HepG2 (cell line): ENCODE results near the gene SNX24. TPM values are rescaled to one million over a fixed set of nuclear protein-coding genes. Genes with fewer than 3 reads are reported as not detected.
A peak's percentile ranks its signal among the peaks of the same experiment; 100 is the strongest.

Source experiments
- AGO2 ChIP-seq: fragments of 200-400 bp; formaldehyde crosslinking; optimal IDR thresholded peaks from 2 replicates; pipeline ENCODE3; 2017; ENCODE audit warnings: mild to moderate bottlenecking, low read depth, low read length, moderate library complexity
- CHD4 ChIP-seq: fragments of 200-600 bp; sonication (generic); IDR thresholded peaks from 2 replicates; pipeline ENCODE4 v1.7.0; 2017; ENCODE audit warnings: mild to moderate bottlenecking, low read length, borderline replicate concordance
- DNMT3B ChIP-seq: conservative IDR thresholded peaks from 2 replicates; pipeline ENCODE4 v1.6.1; 2016; ENCODE audit warnings: missing biosample characterization, control low read depth
- EEA1 ChIP-seq: sonication (generic); formaldehyde crosslinking; IDR thresholded peaks from 2 replicates; pipeline ENCODE4 v1.5.1; 2020; ENCODE audit warnings: mild to moderate bottlenecking, missing genetic modification reagents, borderline replicate concordance
- HES4 ChIP-seq: sonication (generic); formaldehyde crosslinking; IDR thresholded peaks from 2 replicates; pipeline ENCODE4 v1.9.0; 2021; ENCODE audit warnings: mild to moderate bottlenecking, missing genetic modification reagents, borderline replicate concordance
- IRF2 ChIP-seq: IDR thresholded peaks from 2 replicates; pipeline ENCODE4 v1.6.1; 2018; ENCODE audit warnings: missing genetic modification reagents, missing compliant biosample characterization
- MEF2D ChIP-seq: sonication (generic); formaldehyde crosslinking; IDR thresholded peaks from 2 replicates; pipeline ENCODE4 v1.5.1; 2020; ENCODE audit warnings: mild to moderate bottlenecking, missing genetic modification reagents
- MEIS1 ChIP-seq: sonication (generic); formaldehyde crosslinking; IDR thresholded peaks from 2 replicates; pipeline ENCODE4 v1.9.0; 2021; ENCODE audit warnings: mild to moderate bottlenecking, missing genetic modification reagents, moderate library complexity, borderline replicate concordance
- SALL2 ChIP-seq: sonication (generic); formaldehyde crosslinking; IDR thresholded peaks from 2 replicates; pipeline ENCODE4 v1.8.1; 2023; ENCODE audit warnings: mild to moderate bottlenecking, missing genetic modification reagents, inconsistent platforms
- TBX2 ChIP-seq: sonication (generic); formaldehyde crosslinking; IDR thresholded peaks from 2 replicates; pipeline ENCODE4 v1.5.0; 2020; ENCODE audit warnings: missing genetic modification reagents, mild to moderate bottlenecking, borderline replicate concordance
- TFDP2 ChIP-seq: sonication (generic); formaldehyde crosslinking; IDR thresholded peaks from 2 replicates; pipeline ENCODE4 v1.4.0; 2020; ENCODE audit warnings: missing genetic modification reagents
- YEATS2 ChIP-seq: sonication (generic); formaldehyde crosslinking; IDR thresholded peaks from 2 replicates; pipeline ENCODE4 v1.4.0; 2020; ENCODE audit warnings: missing genetic modification reagents, borderline replicate concordance
- ZNF225 ChIP-seq: sonication (generic); formaldehyde crosslinking; IDR thresholded peaks from 2 replicates; pipeline ENCODE4 v1.4.0; 2020; ENCODE audit warnings: mild to moderate bottlenecking, missing genetic modification reagents
- ZNF430 ChIP-seq: sonication (generic); formaldehyde crosslinking; IDR thresholded peaks from 2 replicates; pipeline ENCODE4 v1.9.0; 2021; ENCODE audit warnings: mild to moderate bottlenecking, missing genetic modification reagents
- ZNF468 ChIP-seq: sonication (generic); formaldehyde crosslinking; IDR thresholded peaks from 2 replicates; pipeline ENCODE4 v1.8.0; 2022; ENCODE audit warnings: mild to moderate bottlenecking, moderate library complexity, missing genetic modification reagents
- ZNF530 ChIP-seq: sonication (generic); formaldehyde crosslinking; IDR thresholded peaks from 2 replicates; pipeline ENCODE4 v1.5.0; 2020; ENCODE audit warnings: low read depth, mild to moderate bottlenecking, missing genetic modification reagents
- ZNF556 ChIP-seq: sonication (generic); formaldehyde crosslinking; IDR thresholded peaks from 2 replicates; pipeline ENCODE4 v1.4.0; 2020; ENCODE audit warnings: mild to moderate bottlenecking, missing genetic modification reagents, borderline replicate concordance
- ZNF563 ChIP-seq: sonication (generic); formaldehyde crosslinking; IDR thresholded peaks from 2 replicates; pipeline ENCODE4 v1.8.0; 2022; ENCODE audit warnings: mild to moderate bottlenecking, moderate library complexity, missing genetic modification reagents
- ZNF800 ChIP-seq: sonication (generic); formaldehyde crosslinking; IDR thresholded peaks from 2 replicates; pipeline ENCODE4 v1.4.0; 2020; ENCODE audit warnings: missing genetic modification reagents
- polyA plus RNA-seq, 8 experiments: library from polyadenylated mRNA; depleted of rRNA in 3 of 8; stranded (reverse) in 7 of 8; unstranded in 1 of 8; fragments of >200 nt; fragmentation: Illumina TruSeq in 4 of 8; extraction: Trizol in 4 of 8; gene quantifications; 2 replicates each; pipeline versions ENCODE4 v1.2.1 to v1.2.3, GENCODE V29; 2011 to 2016; ENCODE audit warnings: low read depth in 4 of 8, missing spikeins in 1 of 8, mixed read lengths in 1 of 8; ENCODE audit not compliant: insufficient read depth in 1 of 8
- total RNA-seq, 5 experiments: library from RNA; depleted of rRNA; stranded (reverse); fragments of >200 nt; fragmentation: Illumina TruSeq; extraction: Trizol; gene quantifications; 2 replicates each; pipeline ENCODE4 v1.2.3, GENCODE V29; 2016; ENCODE audit warnings: low read depth in 1 of 5
- TF ChIP-seq, protein P1 (sequence below): sonication (generic); formaldehyde crosslinking; IDR thresholded peaks from 2 replicates; pipeline ENCODE4 v1.4.0; 2020; ENCODE audit warnings: missing genetic modification reagents
- TF ChIP-seq, protein P2 (sequence below): sonication (generic); IDR thresholded peaks from 2 replicates; pipeline ENCODE4 v1.6.1; 2016; ENCODE audit warnings: low read depth, borderline replicate concordance
- TF ChIP-seq, protein P3 (sequence below): sonication (generic); formaldehyde crosslinking; IDR thresholded peaks from 2 replicates; pipeline ENCODE4 v1.4.0; 2020; ENCODE audit warnings: mild to moderate bottlenecking, missing genetic modification reagents

Gene SNX24
- total and polyA plus RNA-seq, 2 of the 13 experiments (the other 11 are each of a cell fraction or from before 2014, with no cell fraction given): 7.2 to 23.7 TPM

- TF ChIP-seq MEIS1: no peak
- no peak for TF ChIP-seq ZNF468 (CRISPR knock-in tag)
- no peak for TF ChIP-seq EEA1
- TF ChIP-seq MEF2D (CRISPR knock-in tag): no peak
- no peak for TF ChIP-seq CHD4
- TF ChIP-seq HES4: peak; percentile 13; the same call in 1 of the 2 replicates
- no peak; the same call in 1 of the 2 replicates for TF ChIP-seq TBX2 (CRISPR knock-in tag)
- TF ChIP-seq, protein P1, sequence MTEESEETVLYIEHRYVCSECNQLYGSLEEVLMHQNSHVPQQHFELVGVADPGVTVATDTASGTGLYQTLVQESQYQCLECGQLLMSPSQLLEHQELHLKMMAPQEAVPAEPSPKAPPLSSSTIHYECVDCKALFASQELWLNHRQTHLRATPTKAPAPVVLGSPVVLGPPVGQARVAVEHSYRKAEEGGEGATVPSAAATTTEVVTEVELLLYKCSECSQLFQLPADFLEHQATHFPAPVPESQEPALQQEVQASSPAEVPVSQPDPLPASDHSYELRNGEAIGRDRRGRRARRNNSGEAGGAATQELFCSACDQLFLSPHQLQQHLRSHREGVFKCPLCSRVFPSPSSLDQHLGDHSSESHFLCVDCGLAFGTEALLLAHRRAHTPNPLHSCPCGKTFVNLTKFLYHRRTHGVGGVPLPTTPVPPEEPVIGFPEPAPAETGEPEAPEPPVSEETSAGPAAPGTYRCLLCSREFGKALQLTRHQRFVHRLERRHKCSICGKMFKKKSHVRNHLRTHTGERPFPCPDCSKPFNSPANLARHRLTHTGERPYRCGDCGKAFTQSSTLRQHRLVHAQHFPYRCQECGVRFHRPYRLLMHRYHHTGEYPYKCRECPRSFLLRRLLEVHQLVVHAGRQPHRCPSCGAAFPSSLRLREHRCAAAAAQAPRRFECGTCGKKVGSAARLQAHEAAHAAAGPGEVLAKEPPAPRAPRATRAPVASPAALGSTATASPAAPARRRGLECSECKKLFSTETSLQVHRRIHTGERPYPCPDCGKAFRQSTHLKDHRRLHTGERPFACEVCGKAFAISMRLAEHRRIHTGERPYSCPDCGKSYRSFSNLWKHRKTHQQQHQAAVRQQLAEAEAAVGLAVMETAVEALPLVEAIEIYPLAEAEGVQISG (CRISPR knock-in tag): peak; percentile 68
- peak; percentile 72; the same call in 1 of the 2 replicates for TF ChIP-seq ZNF556 (CRISPR knock-in tag)
- TF ChIP-seq, protein P2, sequence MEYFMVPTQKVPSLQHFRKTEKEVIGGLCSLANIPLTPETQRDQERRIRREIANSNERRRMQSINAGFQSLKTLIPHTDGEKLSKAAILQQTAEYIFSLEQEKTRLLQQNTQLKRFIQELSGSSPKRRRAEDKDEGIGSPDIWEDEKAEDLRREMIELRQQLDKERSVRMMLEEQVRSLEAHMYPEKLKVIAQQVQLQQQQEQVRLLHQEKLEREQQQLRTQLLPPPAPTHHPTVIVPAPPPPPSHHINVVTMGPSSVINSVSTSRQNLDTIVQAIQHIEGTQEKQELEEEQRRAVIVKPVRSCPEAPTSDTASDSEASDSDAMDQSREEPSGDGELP: peak; percentile 98
- peak; percentile 84 for TF ChIP-seq TFDP2
- peak; percentile 66; the same call in 1 of the 2 replicates for TF ChIP-seq ZNF430 (CRISPR knock-in tag)
- TF ChIP-seq SALL2: peak; percentile 56; the same call in 1 of the 2 replicates
- TF ChIP-seq, protein P3, sequence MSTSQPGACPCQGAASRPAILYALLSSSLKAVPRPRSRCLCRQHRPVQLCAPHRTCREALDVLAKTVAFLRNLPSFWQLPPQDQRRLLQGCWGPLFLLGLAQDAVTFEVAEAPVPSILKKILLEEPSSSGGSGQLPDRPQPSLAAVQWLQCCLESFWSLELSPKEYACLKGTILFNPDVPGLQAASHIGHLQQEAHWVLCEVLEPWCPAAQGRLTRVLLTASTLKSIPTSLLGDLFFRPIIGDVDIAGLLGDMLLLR: no peak
- TF ChIP-seq ZNF563 (CRISPR knock-in tag): no peak; the same call in 1 of the 2 replicates
- 0 out of 2 replicates have a peak, but pooled peaks have one; percentile 49 for TF ChIP-seq ZNF225 (CRISPR knock-in tag)
- no peak for TF ChIP-seq AGO2
- no peak for TF ChIP-seq YEATS2 (CRISPR knock-in tag)
- peak; percentile 69; the same call in 1 of the 2 replicates for TF ChIP-seq ZNF800
- TF ChIP-seq ZNF530 (CRISPR knock-in tag): no peak
- TF ChIP-seq DNMT3B: no peak
- TF ChIP-seq IRF2 (CRISPR knock-in tag): peak; percentile 33; the same call in 1 of the 2 replicates
Measured at GRCh38 chr5:122845229-122846050, at the start of gene SNX24 (continued).
